ENCODE measurements around the gene FN1. TPM values are rescaled to one million over a fixed set of nuclear protein-coding genes. Genes with fewer than 3 reads are reported as not detected.
"Not testable (repeated sequence)": the region's sequence is repeated elsewhere in the genome, so short reads cannot be mapped to it uniquely, and the experiment has no call there.

The FN1 gene
- total and polyA plus RNA-seq, 2 experiments from 2014 or later, result 240 to 241 TPM

GRCh38 chr2:215311625-215312396 lies 124.1 kb downstream of the FN1 start, which contains the start of gene ATIC:
TSS of gene ATIC (plus strand) at chr2:215312059. CDS start at chr2:215312143, 84 bp downstream.
- H3K27ac ChIP-seq, result peak within 1 kb of the TSS; percentile 53
- peak; percentile 93 to 97 for DNase-seq (ENCODE audit: low read depth in 1 of 2, low spot score in 1 of 2)

GRCh38 chr2:215311259-215311624 lies 124.6 kb downstream of the FN1 start:
- DNase-seq (ENCODE audit: low read depth in 1 of 2, low spot score in 1 of 2); H3K9me3 ChIP-seq (ENCODE audit: low read depth); H3K27ac ChIP-seq; H3K27me3 ChIP-seq; H3K36me3 ChIP-seq; H3K4me1 ChIP-seq (ENCODE audit: low read depth): not testable (repeated sequence)
- peak overlapping the region; percentile 44 for H3K4me3 ChIP-seq

More at GRCh38 chr2:215311625-215312396, 124.1 kb downstream of the FN1 start, which contains the start of gene ATIC:
- Histone ChIP-seq H3K9me3 (ENCODE audit: low read depth) (no peaks in the 10 kb centered on the region), H3K4me1 (ENCODE audit: low read depth) (no peaks in the 10 kb centered on the region), H3K36me3 (no peaks in the 10 kb centered on the region), H3K27me3 (no peaks in the 10 kb centered on the region), H3K4me3 (peak within 1 kb of the TSS; percentile 44)
- no peak for TF ChIP-seq CTCF (IDR thresholded peaks at IDR 0.05; ENCODE audit: low read depth, low read length)

Other genes with a start within 250 kb of the FN1 start
- gene ATIC, start 124.0 kb downstream of the FN1 start, total RNA-seq, result 9.6 and 10.1 TPM in 2 replicates
- 83.7 and 120 TPM in 2 replicates for gene ATIC, start 124.0 kb downstream of the FN1 start, polyA plus RNA-seq